OCI-LY7 (cell line): ENCODE data around the gene NR1H2. TPM values are rescaled to one million over a fixed set of nuclear protein-coding genes. Genes with fewer than 3 reads are reported as not detected.

ENCODE experiments used
- BruUV-seq: library from RNA; stranded (reverse); fragments of 400-500 nt; replicated peaks from 2 replicates; lab custom pipeline; 2021; lab: Mats Ljungman, UMichigan
- CTCF ChIA-PET: fragments of 300-600 bp; sonication (Branson Sonifier 250); formaldehyde crosslinking; loops from one replicate; lab custom pipeline; 2022; ENCODE audit warnings: antibody characterized with exemption; ENCODE audit not compliant: unreplicated experiment; lab: Charles Lee
- POLR2A ChIA-PET: fragments of 300-600 bp; sonication (Branson Sonifier 250); formaldehyde crosslinking; loops from one replicate; lab custom pipeline; 2022; ENCODE audit warnings: antibody characterized with exemption; lab: Charles Lee
- DNase-seq: peaks from one replicate; pipeline ENCODE4 v3.0.0-alpha.2; 2015; ENCODE audit warnings: low spot score
- H2AFZ ChIP-seq: fragments of 200-600 bp; sonication (generic), shearing (Covaris generic); 2 replicates; pipeline ENCODE4 v1.6.1; 2014; ENCODE audit warnings: mild to moderate bottlenecking, antibody characterized with exemption, low read length, moderate library complexity
- H3K27ac ChIP-seq: fragments of 200-600 bp; sonication (generic); 2 replicates; pipeline ENCODE4 v1.5.1; 2014; ENCODE audit warnings: mixed run types, low read depth, mild to moderate bottlenecking, moderate library complexity, low read length, inconsistent platforms; ENCODE audit not compliant: poor library complexity, severe bottlenecking
- H3K36me3 ChIP-seq: fragments of 200-600 bp; sonication (generic); 2 replicates; pipeline ENCODE4 v1.6.1; 2014; ENCODE audit warnings: mild to moderate bottlenecking, antibody characterized with exemption, low read length, moderate library complexity, mixed read lengths; ENCODE audit not compliant: insufficient read depth
- H3K4me1 ChIP-seq: fragments of 200-600 bp; sonication (generic); 2 replicates; pipeline ENCODE4 v1.5.1; 2014; ENCODE audit warnings: mild to moderate bottlenecking, low read length; ENCODE audit not compliant: insufficient read depth, poor library complexity, severe bottlenecking
- H3K4me2 ChIP-seq: fragments of 200-600 bp; sonication (generic); 2 replicates; pipeline ENCODE4 v1.6.1; 2014; ENCODE audit warnings: mild to moderate bottlenecking, low read length
- H3K4me3 ChIP-seq: fragments of 200-600 bp; sonication (generic); 2 replicates; pipeline ENCODE4 v1.5.1; 2014; ENCODE audit warnings: mild to moderate bottlenecking, low read depth, low read length; ENCODE audit not compliant: poor library complexity, severe bottlenecking
- H3K79me2 ChIP-seq: fragments of 200-600 bp; sonication (generic); 2 replicates; pipeline ENCODE4 v1.6.1; 2016; ENCODE audit warnings: low read depth, mild to moderate bottlenecking, low read length, moderate library complexity, mixed read lengths; ENCODE audit not compliant: insufficient read depth
- H3K9me2 ChIP-seq: fragments of 200-600 bp; sonication (generic); 2 replicates; pipeline ENCODE4 v1.6.1; 2016; ENCODE audit warnings: mild to moderate bottlenecking, low read length, mixed read lengths; ENCODE audit not compliant: insufficient read depth
- H3K9me3 ChIP-seq: fragments of 200-600 bp; sonication (generic); 2 replicates; pipeline ENCODE4 v1.6.1; 2014; ENCODE audit warnings: mild to moderate bottlenecking, mixed run types, low read length, mixed read lengths
- H4K20me1 ChIP-seq: fragments of 200-600 bp; sonication (generic); 2 replicates; pipeline ENCODE4 v1.6.1; 2014; ENCODE audit warnings: mild to moderate bottlenecking, antibody characterized with exemption, low read length, moderate library complexity, mixed read lengths; ENCODE audit not compliant: insufficient read depth
- EZH2phosphoT487 ChIP-seq: fragments of 200-600 bp; sonication (generic); IDR thresholded peaks from 2 replicates; pipeline ENCODE4 v1.6.1; 2018; ENCODE audit warnings: low read depth, borderline replicate concordance, mild to moderate bottlenecking, mixed run types, antibody characterized with exemption, low read length, moderate library complexity, mixed read lengths
- intact Hi-C: fragments of 100-400 bp; cut with micrococcal nuclease; formaldehyde crosslinking; loops from one replicate; pipeline ENCODE4 v1.10.0; 2022; ENCODE audit not compliant: unreplicated experiment
- total RNA-seq, 2 experiments: library from RNA; depleted of rRNA in 1 of 2; stranded (reverse); fragments of >200 nt in 1 of 2; shearing (Covaris generic) in 1 of 2; gene quantifications; 2 replicates each; pipeline ENCODE4 v1.2.3, GENCODE V29; 2014 to 2022
- TF ChIP-seq, protein P1 (sequence below): fragments of 200-600 bp; sonication (generic); conservative IDR thresholded peaks from 2 replicates; pipeline ENCODE4 v1.5.1; 2014; ENCODE audit warnings: mild to moderate bottlenecking, antibody characterized with exemption, low read length, moderate library complexity, mixed read lengths

Gene NR1H2
- total RNA-seq, 2 experiments from 2014 or later, result 41.2 to 65.7 TPM

DNA sequence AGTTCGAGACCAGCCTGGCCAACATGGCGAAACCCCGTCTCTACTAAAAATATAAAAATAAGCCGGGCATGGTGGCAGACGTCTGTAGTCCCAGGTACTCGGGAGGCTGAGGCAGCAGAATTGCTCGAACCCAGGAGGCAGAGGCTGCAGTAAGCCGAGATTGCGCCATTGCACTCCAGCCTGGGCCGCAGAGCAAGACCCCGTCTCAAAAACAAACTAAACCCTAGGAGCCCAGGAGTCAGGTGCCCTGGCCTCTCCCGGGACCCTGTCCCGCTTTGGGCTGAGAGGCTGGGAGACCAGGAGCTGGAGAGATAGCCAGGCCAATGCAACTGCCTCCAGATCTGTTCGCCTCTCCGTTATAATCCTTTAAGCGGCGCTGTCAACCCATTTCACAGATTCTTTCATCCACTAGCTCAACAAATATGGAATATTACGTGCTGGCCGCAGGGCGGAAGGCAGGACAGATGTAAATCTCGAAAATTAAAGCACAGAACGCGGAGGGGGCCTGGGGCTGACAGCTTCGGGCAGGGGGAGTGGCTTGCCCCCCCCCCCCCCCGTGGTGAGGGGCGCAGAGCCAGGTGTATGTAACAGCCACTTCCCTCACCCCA lies 51.2 kb downstream of the NR1H2 start:
- Histone ChIP-seq H3K36me3 (peaks cover 64% of the 10 kb centered on the region), H3K4me1 (peaks cover 50% of the 10 kb centered on the region), H3K9me2 (no peaks in the 10 kb centered on the region), H4K20me1 (no peaks in the 10 kb centered on the region), H3K4me3 (no peak overlapping the region), H3K9me3 (no peaks in the 10 kb centered on the region), H3K79me2 (no peaks in the 10 kb centered on the region), H3K4me2 (peak overlapping the region; percentile 23), H3K27ac (peak overlapping the region; percentile 87), H2AFZ (no peak overlapping the region)
- ChIA-PET CTCF (no interaction called here), POLR2A (no interaction called here)
- no peak for TF ChIP-seq EZH2phosphoT487
- TF ChIP-seq, protein P1, sequence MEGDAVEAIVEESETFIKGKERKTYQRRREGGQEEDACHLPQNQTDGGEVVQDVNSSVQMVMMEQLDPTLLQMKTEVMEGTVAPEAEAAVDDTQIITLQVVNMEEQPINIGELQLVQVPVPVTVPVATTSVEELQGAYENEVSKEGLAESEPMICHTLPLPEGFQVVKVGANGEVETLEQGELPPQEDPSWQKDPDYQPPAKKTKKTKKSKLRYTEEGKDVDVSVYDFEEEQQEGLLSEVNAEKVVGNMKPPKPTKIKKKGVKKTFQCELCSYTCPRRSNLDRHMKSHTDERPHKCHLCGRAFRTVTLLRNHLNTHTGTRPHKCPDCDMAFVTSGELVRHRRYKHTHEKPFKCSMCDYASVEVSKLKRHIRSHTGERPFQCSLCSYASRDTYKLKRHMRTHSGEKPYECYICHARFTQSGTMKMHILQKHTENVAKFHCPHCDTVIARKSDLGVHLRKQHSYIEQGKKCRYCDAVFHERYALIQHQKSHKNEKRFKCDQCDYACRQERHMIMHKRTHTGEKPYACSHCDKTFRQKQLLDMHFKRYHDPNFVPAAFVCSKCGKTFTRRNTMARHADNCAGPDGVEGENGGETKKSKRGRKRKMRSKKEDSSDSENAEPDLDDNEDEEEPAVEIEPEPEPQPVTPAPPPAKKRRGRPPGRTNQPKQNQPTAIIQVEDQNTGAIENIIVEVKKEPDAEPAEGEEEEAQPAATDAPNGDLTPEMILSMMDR, result no peak
- intact Hi-C loops, result no loop called here
- no peak for DNase-seq
- BruUV-seq, result no TSS peak

- H3K4me2 ChIP-seq, result peak overlapping the region; percentile 23
- peaks cover 51% of the 10 kb centered on the region for H3K4me1 ChIP-seq
- ChIA-PET POLR2A (no interaction called here), CTCF (no interaction called here)
- H3K9me3 ChIP-seq, result no peaks in the 10 kb centered on the region
- BruUV-seq, result no TSS peak
- H4K20me1 ChIP-seq, result no peaks in the 10 kb centered on the region
- no peak for TF ChIP-seq EZH2phosphoT487
- TF ChIP-seq, protein P1, result no peak
- intact Hi-C loops, result no loop called here
- peaks cover 58% of the 10 kb centered on the region for H3K36me3 ChIP-seq
- peak; percentile 39 for DNase-seq
- H2AFZ ChIP-seq, result no peak overlapping the region
- H3K27ac ChIP-seq, result peak overlapping the region; percentile 87
- no peaks in the 10 kb centered on the region for H3K9me2 ChIP-seq
- H3K4me3 ChIP-seq, result no peak overlapping the region
- H3K79me2 ChIP-seq, result no peaks in the 10 kb centered on the region
These were observed 51.8 kb downstream of the NR1H2 start for GRCh38 chr19:50427997-50428425.

DNA sequence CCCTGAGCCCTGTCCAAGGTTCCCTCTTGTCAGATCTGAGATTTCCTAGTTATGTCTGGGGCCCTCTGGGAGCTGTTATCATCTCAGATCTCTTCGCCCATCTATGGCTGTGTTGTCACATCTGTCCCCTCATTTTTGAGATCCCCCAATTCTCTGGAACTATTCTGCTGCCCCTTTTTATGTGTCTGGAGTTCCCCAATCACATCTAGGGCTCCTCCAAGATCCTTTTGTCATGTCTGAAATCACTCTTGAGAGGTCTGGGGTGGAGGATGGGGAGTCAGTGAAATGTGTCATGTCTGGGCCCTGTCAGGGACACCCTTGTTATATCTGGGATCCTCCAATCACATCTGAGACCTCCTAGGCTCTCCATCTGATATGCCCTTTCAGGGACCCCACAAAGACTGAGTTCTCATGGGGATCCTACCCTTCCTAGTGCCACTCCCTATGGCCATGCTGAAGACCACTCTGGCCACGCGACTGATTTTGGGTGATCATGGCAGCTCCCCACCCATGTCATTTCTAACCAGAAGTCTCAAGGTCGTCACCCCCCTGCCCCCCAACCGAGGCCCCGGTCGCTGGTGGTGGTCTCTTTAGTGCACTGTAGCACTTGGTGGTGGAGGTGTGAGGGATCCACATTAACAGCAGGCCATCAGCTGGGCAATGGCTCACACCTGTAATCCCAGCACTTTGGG lies 52.7 kb downstream of the NR1H2 start:
- POLR2A ChIA-PET, result interaction anchor here (0.6 kb wide), 1 partner anchor 32 kb away, joined by 3 read pairs; no protein-coding TSS in a partner anchor
- no peak for TF ChIP-seq EZH2phosphoT487
- TF ChIP-seq, protein P1, result no peak
- H3K36me3 ChIP-seq, result peaks cover 49% of the 10 kb centered on the region
- no TSS peak for BruUV-seq
- no peak overlapping the region for H3K4me2 ChIP-seq
- no peak for DNase-seq
- no peaks in the 10 kb centered on the region for H3K79me2 ChIP-seq
- H3K4me3 ChIP-seq, result no peak overlapping the region
- intact Hi-C loops, result no loop called here
- peaks cover 60% of the 10 kb centered on the region for H3K4me1 ChIP-seq
- H3K9me2 ChIP-seq, result no peaks in the 10 kb centered on the region
- H3K27ac ChIP-seq, result peak overlapping the region; percentile 87
- no peaks in the 10 kb centered on the region for H3K9me3 ChIP-seq
- no peak overlapping the region for H2AFZ ChIP-seq
- CTCF ChIA-PET, result no interaction called here
- H4K20me1 ChIP-seq, result no peaks in the 10 kb centered on the region
